GM19438 (cell line): ENCODE measurements around the gene ZNF710.
"Not testable (repeated sequence)": the region's sequence is repeated elsewhere in the genome, so short reads cannot be mapped to it uniquely, and the experiment has no call there.

Experiments
- ATAC-seq: cut with Tn5 transposase; IDR thresholded peaks from one replicate; pipeline ENCODE4 v1.9.1; 2021; ENCODE audit warnings: low read depth; ENCODE audit not compliant: unreplicated experiment

Gene ZNF710

GRCh38 chr15:90056529-90056928, 55.4 kb downstream of the ZNF710 start:
- ATAC-seq, result no peak

DNA sequence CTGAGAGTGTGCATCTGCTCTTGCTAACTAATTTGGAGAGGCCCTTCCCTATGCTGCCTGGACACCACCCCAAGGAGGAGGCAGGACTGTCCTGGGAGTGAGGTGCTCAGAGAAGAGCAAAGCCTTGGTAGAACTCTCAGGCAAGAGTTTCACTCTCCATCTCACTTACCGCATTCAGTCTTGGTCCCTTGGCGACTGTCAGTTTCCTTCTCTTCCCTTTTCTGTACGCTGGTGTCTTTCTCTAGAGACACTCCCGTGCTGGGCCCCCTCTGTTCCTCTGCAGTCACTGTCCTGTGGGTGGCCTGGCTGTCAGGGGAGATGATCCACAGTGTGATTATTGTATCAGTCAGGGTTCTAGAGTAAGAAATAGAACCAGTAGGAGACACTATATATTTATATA, 57.2 kb downstream of the ZNF710 start:
- peak; percentile 47 for ATAC-seq

GRCh38 chr15:90058775-90059174, 57.7 kb downstream of the ZNF710 start:
- no peak for ATAC-seq

- peak; percentile 87 for ATAC-seq
Measured at GRCh38 chr15:90059208-90059985, 58.3 kb downstream of the ZNF710 start.

DNA sequence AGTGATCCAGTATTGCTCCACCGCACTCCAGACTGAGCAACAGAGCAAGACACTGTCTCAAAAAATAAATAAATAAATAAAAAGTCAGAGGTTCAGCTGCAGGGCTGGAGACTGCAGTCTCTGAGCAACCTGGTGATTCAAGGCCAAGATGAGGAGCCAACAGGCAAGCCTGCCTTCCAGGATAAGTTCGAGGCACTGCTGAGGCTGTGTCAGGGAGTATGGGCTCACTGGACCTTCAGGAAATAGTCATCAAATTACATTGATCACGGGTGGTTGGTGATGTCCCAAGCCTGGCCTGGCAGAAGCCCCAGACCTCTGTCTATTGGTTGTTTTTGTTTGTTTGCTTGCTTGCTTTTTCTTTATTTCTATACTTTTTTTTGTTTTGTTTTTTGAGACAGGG, 59.7 kb downstream of the ZNF710 start:
- ATAC-seq, result no peak

GRCh38 chr15:90062023-90062442, 60.9 kb downstream of the ZNF710 start:
- ATAC-seq, result no peak

- ATAC-seq, result no peak
Measured at GRCh38 chr15:90062462-90062932, 61.4 kb downstream of the ZNF710 start.

DNA sequence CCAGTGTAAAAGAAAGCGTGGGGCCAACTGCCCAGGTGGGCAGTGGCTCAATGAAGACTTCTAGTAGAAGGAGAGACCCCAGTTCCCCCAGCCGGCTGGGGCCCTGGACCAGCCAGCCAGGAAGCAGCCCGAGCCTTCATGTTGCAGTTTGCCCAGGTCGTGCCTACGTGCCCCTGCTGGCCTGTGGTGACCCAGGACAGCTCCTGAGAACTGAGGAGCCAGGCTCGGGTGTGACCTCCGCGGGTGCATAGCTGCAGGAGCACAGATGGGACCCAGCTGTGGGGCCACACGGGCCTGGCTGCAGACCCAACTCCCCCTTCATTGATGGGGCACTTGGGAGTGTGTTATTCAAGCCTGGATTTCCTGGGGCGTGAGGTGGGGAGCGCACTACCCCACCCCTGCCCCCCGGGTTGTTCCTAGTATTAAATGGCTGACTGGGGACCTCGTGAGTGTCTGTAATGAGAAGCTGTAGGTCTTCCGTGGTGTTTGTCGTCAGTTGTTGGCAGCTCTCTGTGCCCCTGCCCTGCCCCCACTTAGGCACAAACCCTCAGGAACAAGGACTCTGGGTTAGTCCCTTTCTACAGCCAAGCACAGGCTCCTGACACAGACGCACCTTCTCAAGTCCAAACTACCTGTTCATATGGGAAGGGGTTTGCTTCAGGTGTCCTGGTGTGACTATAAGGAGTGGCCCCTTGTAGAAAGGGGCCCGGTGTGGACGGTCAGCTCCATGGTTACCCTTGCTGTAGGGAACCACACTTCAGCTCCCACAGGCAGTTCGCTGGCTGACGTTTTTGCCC, 62.0 kb downstream of the ZNF710 start:
- no peak for ATAC-seq

DNA sequence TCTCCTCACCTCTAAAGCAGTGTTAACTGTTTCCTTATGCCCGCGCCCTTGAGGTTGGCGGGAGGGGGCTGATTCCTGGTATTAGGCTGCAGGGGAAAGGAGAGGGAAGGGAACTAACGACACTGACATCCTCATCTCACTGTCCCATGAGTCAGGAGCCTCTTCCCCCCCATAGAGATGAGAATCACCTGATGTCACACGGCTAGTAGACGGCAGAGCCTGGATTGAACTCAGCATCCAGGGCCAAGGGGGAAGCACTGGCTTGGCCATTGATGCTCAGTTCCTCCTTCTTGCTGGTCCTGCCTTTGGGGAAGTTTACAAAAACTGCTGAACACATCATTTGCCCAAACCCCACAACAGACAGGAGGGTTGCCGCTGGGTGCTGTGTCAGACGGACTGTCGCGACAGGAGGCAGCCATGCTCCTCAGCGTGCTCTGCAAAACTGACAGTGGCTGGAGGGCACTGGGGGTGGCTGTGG, 62.7 kb downstream of the ZNF710 start:
- no peak for ATAC-seq

DNA sequence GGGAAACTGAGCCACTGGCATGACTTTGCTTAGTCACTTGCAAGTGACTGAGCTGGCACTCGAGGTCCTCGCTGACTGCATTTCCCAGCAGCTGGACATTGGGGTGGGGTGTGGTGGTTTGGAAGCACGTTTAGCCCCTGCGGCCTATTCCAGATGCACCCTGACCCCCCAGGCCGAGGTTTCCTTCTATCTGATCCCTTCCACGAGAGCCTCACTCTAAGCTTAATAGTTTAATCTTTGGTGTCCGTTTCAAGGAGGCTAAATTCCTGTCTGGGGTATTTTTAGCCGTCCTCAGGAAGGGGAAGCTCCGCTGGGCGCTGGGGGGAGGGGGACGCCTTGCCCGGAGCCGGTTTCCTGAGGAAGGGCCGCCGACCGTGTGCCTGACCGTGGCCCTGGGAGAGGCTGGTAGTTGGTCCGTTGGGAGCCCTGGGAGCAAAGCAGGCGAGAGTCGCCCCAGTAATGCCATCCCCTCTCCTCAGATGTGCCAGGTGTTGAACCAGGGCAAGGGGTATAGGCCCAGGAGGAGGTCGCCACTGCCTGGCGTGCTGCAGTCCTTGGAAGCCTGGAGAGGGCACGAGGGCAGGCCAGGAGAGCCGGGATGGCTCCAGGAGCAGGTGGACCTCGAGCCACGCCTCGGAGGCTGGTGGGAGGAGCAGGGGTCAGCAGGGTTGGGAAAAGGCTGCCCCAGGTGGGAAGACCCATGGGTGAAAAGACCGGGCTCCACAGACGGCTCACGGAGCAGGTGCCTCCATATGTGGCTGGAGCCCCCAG, 64.0 kb downstream of the ZNF710 start:
- ATAC-seq, result no peak

DNA sequence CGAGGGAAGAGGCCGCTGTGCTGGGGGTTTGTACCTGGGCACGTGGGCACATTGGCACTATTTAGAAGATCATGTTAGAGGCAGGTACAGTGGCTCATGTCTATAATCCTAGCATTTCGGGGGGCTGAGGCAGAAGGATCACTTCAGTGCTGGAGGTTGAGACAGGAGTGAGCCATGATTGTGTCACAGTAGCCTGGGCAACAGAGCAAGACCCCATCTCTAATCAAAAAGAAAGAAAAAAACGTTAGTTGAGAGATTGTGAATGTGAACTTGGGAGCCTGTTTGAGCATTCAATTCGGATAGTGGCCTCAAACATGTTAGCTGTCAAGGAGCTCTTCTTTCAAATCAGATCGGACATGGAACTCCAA, 64.5 kb downstream of the ZNF710 start:
- no peak for ATAC-seq

- no peak for ATAC-seq
Measured at GRCh38 chr15:90067181-90067952, 66.2 kb downstream of the ZNF710 start.

DNA sequence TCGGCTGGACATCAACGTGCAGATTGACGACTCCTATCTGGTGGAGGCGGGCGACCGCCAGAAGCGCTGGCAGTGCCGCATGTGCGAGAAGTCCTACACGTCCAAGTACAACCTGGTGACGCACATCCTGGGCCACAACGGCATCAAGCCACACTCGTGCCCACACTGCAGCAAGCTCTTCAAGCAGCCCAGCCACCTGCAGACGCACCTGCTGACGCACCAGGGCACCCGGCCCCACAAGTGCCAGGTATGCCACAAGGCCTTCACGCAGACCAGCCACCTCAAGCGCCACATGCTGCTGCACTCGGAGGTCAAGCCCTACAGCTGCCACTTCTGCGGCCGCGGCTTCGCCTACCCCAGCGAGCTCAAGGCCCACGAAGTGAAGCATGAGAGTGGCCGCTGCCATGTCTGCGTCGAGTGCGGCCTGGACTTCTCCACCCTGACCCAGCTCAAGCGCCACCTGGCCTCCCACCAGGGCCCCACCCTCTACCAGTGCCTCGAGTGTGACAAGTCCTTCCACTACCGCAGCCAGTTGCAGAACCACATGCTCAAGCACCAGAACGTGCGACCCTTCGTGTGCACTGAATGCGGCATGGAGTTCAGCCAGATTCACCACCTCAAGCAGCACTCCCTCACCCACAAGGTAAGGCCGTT, 67.0 kb downstream of the ZNF710 start:
- no peak for ATAC-seq

- ATAC-seq, result not testable (repeated sequence)
Measured at GRCh38 chr15:90070623-90071022, 69.5 kb downstream of the ZNF710 start.

DNA sequence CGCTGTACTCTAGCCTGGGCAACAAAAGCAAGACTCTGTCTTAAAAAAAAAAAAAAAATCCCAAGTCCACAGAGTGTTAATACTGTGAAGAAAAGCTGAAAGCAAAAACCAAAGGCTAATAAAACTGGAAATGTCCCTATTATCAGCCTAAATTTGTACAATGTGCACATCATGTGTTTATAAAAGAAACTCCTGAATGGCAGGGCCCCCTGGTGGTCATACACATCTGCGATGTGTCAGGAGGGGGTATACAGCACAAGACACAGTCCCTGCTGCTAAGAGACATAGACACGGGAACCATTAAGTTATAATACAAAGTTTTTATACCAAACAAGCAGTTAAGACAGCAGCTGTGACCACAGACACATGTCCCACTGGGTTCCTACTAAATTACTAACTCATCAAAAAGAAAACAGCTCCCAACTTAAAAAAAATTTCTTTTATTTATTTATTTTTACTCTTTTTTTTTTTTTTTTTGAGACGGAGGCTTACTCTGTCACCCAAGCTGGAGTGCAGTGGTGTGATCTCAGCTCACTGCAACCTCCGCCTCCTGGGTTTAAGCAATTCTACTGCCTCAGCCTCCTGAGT, 70.2 kb downstream of the ZNF710 start:
- no peak for ATAC-seq

- ATAC-seq, result no peak
Measured at GRCh38 chr15:90072978-90073640, 72.0 kb downstream of the ZNF710 start.

DNA sequence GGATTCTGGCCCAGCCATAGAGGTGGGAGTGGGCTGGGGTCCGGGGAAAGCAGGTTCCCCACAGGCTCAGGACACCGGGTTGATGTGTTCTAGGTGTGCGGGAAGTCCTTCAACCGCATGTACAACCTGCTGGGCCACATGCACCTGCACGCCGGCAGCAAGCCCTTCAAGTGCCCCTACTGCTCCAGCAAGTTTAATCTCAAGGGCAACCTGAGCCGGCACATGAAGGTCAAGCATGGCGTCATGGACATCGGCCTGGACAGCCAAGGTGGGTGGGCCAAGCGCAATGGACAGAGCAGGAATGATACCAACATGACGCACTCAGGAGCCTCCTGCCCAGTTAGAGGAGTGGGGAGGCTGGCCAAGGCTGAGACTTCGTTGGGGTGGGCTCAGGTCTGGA, 72.9 kb downstream of the ZNF710 start:
- ATAC-seq, result no peak

- ATAC-seq, result no peak
Measured at GRCh38 chr15:90074916-90075315, 73.8 kb downstream of the ZNF710 start.
